ENCODE results near the gene C17orf107. TPM values are rescaled to one million over a fixed set of nuclear protein-coding genes. Genes with fewer than 3 reads are reported as not detected.

Gene C17orf107
- total RNA-seq, 1 donor from 2014 or later = not detected

DNA sequence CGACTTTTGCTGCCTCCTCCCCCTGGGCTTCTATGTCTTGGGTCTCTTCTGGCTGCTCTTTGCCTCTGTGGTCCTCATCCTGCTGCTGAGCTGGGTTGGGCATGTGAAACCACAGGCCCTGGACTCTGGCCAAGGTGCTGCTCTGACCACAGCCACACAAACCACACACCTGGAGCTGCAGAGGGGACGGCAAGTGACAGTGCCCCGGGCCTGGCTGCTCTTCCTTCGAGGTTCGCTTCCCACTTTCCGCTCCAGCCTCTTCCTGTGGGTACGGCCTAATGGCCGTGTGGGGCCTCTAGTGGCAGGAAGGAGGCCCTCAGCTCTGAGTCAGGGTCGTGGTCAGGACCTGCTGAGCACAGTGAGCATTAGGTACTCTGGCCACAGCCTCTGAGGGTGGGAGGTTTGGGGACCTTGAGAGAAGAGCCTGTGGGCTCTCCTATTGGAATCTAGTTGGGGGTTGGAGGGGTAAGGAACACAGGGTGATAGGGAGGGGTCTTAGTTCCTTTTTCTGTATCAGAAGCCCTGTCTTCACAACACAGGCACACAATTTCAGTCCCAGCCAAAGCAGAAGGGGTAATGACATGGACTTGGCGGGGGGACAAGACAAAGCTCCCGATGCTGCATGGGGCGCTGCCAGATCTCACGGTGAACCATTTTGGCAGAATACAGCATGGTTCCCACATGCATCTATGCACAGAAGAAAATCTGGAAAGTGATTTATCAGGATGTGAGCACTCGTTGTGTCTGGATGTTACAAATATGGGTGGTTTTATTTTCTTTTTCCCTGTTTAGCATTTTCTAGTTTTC lies 35.0 kb downstream of the C17orf107 start:
- TF ChIP-seq, protein P1, sequence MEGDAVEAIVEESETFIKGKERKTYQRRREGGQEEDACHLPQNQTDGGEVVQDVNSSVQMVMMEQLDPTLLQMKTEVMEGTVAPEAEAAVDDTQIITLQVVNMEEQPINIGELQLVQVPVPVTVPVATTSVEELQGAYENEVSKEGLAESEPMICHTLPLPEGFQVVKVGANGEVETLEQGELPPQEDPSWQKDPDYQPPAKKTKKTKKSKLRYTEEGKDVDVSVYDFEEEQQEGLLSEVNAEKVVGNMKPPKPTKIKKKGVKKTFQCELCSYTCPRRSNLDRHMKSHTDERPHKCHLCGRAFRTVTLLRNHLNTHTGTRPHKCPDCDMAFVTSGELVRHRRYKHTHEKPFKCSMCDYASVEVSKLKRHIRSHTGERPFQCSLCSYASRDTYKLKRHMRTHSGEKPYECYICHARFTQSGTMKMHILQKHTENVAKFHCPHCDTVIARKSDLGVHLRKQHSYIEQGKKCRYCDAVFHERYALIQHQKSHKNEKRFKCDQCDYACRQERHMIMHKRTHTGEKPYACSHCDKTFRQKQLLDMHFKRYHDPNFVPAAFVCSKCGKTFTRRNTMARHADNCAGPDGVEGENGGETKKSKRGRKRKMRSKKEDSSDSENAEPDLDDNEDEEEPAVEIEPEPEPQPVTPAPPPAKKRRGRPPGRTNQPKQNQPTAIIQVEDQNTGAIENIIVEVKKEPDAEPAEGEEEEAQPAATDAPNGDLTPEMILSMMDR (IDR thresholded peaks at IDR 0.05) = no peak
- no peak for DNase-seq (ENCODE audit: low spot score in 2 of 2)
- Histone ChIP-seq H3K27me3 (no peaks in the 10 kb centered on the region), H3K27ac (peak overlapping the region in 1 of 2 donors; percentile 5), H3K4me1 (peaks cover 4 to 9% of the 10 kb centered on the region in 2 donors), H3K9me3 (no peaks in the 10 kb centered on the region), H3K4me3 (no peak overlapping the region), H3K36me3 (peaks cover 18 to 20% of the 10 kb centered on the region in 2 donors)
- intact Hi-C loops (cut with DNase I) = no loop called here

DNA sequence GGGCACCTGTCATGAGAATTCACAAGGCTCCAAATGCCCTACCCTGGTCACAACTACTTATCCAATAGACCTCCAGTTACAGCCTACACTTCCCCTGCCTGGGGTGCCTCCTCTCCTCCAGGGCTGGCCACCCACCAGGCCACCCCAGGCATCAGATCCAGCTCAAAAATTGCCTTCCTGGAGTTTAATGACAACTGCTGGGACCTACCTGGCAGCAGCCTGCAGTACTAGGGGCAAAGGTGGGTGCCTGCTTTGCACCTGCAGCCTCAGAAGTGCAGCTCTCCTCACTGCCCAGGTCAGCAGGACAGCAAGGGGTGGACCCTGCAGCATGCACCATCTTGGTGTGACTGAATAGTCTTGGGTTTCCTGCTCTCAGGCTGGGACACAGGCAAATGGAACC lies 36.3 kb downstream of the C17orf107 start:
- no peak overlapping the region for H3K4me3 ChIP-seq
- H3K27me3 ChIP-seq = no peaks in the 10 kb centered on the region
- H3K4me1 ChIP-seq = peaks cover 4 to 9% of the 10 kb centered on the region in 2 donors
- TF ChIP-seq, protein P1 (IDR thresholded peaks at IDR 0.05) = no peak
- no peak for DNase-seq (ENCODE audit: low spot score in 2 of 2)
- no peak overlapping the region for H3K27ac ChIP-seq
- intact Hi-C loops (cut with DNase I) = no loop called here
- H3K9me3 ChIP-seq = no peaks in the 10 kb centered on the region
- H3K36me3 ChIP-seq = peaks cover 18 to 20% of the 10 kb centered on the region in 2 donors

DNA sequence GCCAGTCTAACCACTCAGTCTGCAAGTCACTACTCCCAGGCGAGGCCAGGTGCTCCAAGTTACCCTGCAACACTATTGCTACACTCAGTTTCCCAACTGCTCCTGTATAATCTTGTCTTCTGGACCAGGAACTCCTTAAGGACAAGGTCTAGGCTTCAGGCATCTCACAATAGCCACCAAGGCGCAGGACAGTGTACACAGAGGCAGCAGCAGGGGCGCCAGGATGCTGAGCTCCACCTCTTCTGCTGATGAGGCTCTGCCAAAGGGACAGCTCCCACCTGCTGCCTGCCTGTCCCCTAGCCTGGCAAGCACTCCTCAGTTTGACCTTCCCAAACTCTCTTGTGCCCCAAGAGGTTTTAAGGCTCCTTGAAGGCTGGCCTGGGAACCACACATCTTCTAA lies 37.1 kb downstream of the C17orf107 start:
- no peak for DNase-seq (ENCODE audit: low spot score in 2 of 2)
- H3K36me3 ChIP-seq = peaks cover 18 to 20% of the 10 kb centered on the region in 2 donors
- H3K27me3 ChIP-seq = no peaks in the 10 kb centered on the region
- no peak overlapping the region for H3K4me3 ChIP-seq
- peaks cover 11 to 15% of the 10 kb centered on the region in 2 donors for H3K4me1 ChIP-seq
- H3K27ac ChIP-seq = no peak overlapping the region
- no peaks in the 10 kb centered on the region for H3K9me3 ChIP-seq
- intact Hi-C loops (cut with DNase I) = no loop called here
- TF ChIP-seq, protein P1 (IDR thresholded peaks at IDR 0.05) = no peak

GRCh38 chr17:4937553-4937952 lies 38.2 kb downstream of the C17orf107 start:
- TF ChIP-seq, protein P1 (IDR thresholded peaks at IDR 0.05) = no peak
- no peak overlapping the region for H3K27ac ChIP-seq
- intact Hi-C loops (cut with DNase I) = no loop called here
- no peaks in the 10 kb centered on the region for H3K9me3 ChIP-seq
- H3K27me3 ChIP-seq = no peaks in the 10 kb centered on the region
- no peak overlapping the region for H3K4me3 ChIP-seq
- DNase-seq (ENCODE audit: low spot score in 2 of 2) = no peak
- peaks cover 11 to 22% of the 10 kb centered on the region in 2 donors for H3K4me1 ChIP-seq
- peaks cover 18 to 29% of the 10 kb centered on the region in 2 donors for H3K36me3 ChIP-seq

DNA sequence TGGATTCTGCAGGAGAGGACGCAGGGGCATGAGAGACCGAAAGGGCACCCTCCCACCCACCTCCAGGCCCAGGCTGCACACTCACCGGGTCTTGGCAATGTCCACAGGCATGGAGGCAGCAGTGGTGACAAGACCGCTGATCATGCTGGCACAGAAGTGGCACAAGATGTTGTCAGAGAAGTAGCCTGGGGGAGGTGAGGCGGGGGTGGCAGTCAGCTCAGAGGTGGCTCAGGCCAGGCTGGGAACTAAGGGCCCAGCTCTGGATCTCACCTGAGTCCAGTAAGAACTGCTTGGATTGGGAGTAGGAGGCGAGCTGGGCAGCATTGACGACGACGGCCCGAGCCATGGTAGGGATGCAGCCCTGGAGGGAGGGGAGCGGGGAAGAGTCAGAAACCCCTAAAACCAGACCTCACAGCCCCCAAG lies 38.7 kb downstream of the C17orf107 start:
- H3K27me3 ChIP-seq = no peaks in the 10 kb centered on the region
- H3K4me1 ChIP-seq = peaks cover 11 to 22% of the 10 kb centered on the region in 2 donors
- no peak for DNase-seq (ENCODE audit: low spot score in 2 of 2)
- intact Hi-C loops (cut with DNase I) = loop anchor here (2.0 kb wide), 1 partner anchor 35 kb away; the partner anchor contains the start of gene CHRNE
- H3K4me3 ChIP-seq = no peak overlapping the region
- H3K9me3 ChIP-seq = no peaks in the 10 kb centered on the region
- peaks cover 21 to 34% of the 10 kb centered on the region in 2 donors for H3K36me3 ChIP-seq
- peak overlapping the region in 1 of 2 donors; percentile 92 for H3K27ac ChIP-seq
- TF ChIP-seq, protein P1 (IDR thresholded peaks at IDR 0.05) = no peak
